Measurements from ENCODE around the gene ATP6V0A1.

Gene ATP6V0A1

DNA sequence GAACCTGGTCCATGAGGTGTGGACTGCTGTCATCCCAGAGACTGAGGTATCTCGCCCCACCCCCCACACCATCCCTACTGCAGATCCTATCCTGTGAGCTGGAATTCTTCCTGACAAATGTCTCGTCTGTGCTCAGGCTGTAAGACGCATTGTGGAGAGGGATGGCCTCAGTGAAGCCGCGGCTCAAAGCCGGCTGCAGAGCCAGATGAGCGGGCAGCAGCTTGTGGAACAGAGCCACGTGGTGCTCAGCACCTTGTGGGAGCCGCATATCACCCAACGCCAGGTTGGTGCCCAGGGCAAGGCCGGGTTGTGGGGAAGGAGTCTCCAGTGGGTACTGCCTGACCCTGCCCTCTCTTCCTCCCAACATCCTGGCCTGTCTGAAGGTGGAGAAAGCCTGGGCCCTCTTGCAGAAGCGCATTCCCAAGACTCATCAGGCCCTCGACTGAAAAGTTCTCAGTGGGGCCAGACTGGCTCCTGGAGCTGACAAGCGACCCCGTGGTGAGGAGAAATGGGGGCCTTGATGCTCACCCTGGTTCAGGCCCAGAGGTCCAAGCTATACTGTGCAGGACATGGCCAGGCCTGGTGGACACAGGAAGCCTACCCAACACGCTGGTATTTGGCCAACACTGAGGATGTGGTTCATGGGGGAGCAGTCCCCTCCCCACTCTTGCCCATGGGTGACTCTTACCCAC is 107.0 kb downstream of the ATP6V0A1 start:
- peaks cover 44% of the 10 kb centered on the region for H3K79me2 ChIP-seq (ENCODE audit: insufficient read depth, low read depth)
- H3K27me3 ChIP-seq (ENCODE audit: insufficient read depth, low read depth), result no peaks in the 10 kb centered on the region
- H3K36me3 ChIP-seq (ENCODE audit: insufficient read depth), result no peaks in the 10 kb centered on the region; the same call in 1 of the 2 replicates
- no peak overlapping the region for H3K4me3 ChIP-seq (IDR thresholded peaks at IDR 0.05; ENCODE audit: insufficient read depth, low read depth, low read length)
- no peak for TF ChIP-seq CTCF (conservative IDR thresholded peaks at IDR 0.05; ENCODE audit: low read depth, low read length)
- H2AFZ ChIP-seq (ENCODE audit: low read depth), result no peak overlapping the region
- H3K4me1 ChIP-seq (ENCODE audit: low read depth, poor library complexity, severe bottlenecking), result peaks cover 55% of the 10 kb centered on the region
- no peak overlapping the region; the same call in 1 of the 2 replicates for H3K4me2 ChIP-seq
- H4K20me1 ChIP-seq (ENCODE audit: insufficient read depth), result no peaks in the 10 kb centered on the region
- no peak overlapping the region for H3K27ac ChIP-seq
- H3K9ac ChIP-seq, result no peak overlapping the region

DNA sequence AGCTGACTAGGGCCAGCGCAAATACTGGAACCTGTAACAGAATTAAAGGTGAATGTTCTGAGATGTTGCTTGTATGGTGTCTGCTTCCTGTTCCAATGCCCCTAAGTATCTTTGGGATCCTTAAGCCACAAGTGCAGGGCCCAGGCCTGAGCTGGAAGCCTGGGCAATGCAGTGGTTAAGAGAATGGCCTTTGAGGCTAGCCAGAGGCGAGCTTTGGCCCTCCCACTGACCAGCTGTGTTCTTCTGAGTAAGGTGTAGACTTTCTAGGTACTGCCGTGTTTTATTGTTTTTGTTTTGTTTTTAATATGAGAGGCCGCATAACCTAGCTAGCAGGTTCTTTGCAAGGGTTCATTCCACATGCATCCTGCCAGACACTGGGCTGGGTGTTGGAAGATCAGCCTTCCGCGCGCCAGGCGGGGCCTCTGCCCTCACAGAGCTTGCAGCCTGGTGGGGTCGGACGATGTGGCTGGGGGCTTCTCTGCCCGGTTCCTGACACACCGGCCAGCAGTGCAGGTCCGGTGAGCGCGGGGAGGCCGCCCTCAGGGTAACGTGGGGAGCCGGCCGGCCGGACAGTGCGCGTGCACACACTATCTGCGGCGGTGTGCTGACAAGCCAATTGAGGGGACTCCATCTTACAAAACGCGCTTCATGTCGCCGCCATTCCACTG is 107.7 kb downstream of the ATP6V0A1 start:
- Histone ChIP-seq H2AFZ (ENCODE audit: low read depth) (peak overlapping the region; percentile 35), H3K4me3 (IDR thresholded peaks at IDR 0.05; ENCODE audit: insufficient read depth, low read depth, low read length) (no peak overlapping the region), H3K4me1 (ENCODE audit: low read depth, poor library complexity, severe bottlenecking) (peaks cover 58% of the 10 kb centered on the region), H4K20me1 (ENCODE audit: insufficient read depth) (no peaks in the 10 kb centered on the region), H3K9ac (no peak overlapping the region), H3K4me2 (peak overlapping the region; percentile 69), H3K27me3 (ENCODE audit: insufficient read depth, low read depth) (no peaks in the 10 kb centered on the region), H3K79me2 (ENCODE audit: insufficient read depth, low read depth) (peaks cover 42% of the 10 kb centered on the region), H3K27ac (peak overlapping the region; percentile 27; the same call in 1 of the 2 replicates), H3K36me3 (ENCODE audit: insufficient read depth) (peaks cover 1% of the 10 kb centered on the region; the same call in 1 of the 2 replicates)
- no peak for TF ChIP-seq CTCF (conservative IDR thresholded peaks at IDR 0.05; ENCODE audit: low read depth, low read length)

- peaks cover 8% of the 10 kb centered on the region; the same call in 1 of the 2 replicates for H3K36me3 ChIP-seq (ENCODE audit: insufficient read depth)
- TF ChIP-seq CTCF (conservative IDR thresholded peaks at IDR 0.05; ENCODE audit: low read depth, low read length), result no peak
- peak within 1 kb of the TSS; percentile 35 for H2AFZ ChIP-seq (ENCODE audit: low read depth)
- H3K4me3 ChIP-seq (IDR thresholded peaks at IDR 0.05; ENCODE audit: insufficient read depth, low read depth, low read length), result no peak within 1 kb of the TSS
- H3K27me3 ChIP-seq (ENCODE audit: insufficient read depth, low read depth), result no peaks in the 10 kb centered on the region
- H3K27ac ChIP-seq, result peak within 1 kb of the TSS; percentile 27; the same call in 1 of the 2 replicates
- H3K4me1 ChIP-seq (ENCODE audit: low read depth, poor library complexity, severe bottlenecking), result peaks cover 62% of the 10 kb centered on the region
- peak within 1 kb of the TSS; percentile 69 for H3K4me2 ChIP-seq
- peaks cover 37% of the 10 kb centered on the region for H3K79me2 ChIP-seq (ENCODE audit: insufficient read depth, low read depth)
- H4K20me1 ChIP-seq (ENCODE audit: insufficient read depth), result no peaks in the 10 kb centered on the region
- peak within 1 kb of the TSS; percentile 41; the same call in 1 of the 2 replicates for H3K9ac ChIP-seq
Measured at GRCh38 chr17:42566883-42567573, 108.3 kb downstream of the ATP6V0A1 start, which contains the start of gene MLX. MLX (plus strand) TSS chr17:42567100; CDS start chr17:42567125, 25 bp downstream.

GRCh38 chr17:42568341-42569111 is 109.8 kb downstream of the ATP6V0A1 start:
- Histone ChIP-seq H3K9ac (no peak overlapping the region), H3K79me2 (ENCODE audit: insufficient read depth, low read depth) (peaks cover 22% of the 10 kb centered on the region), H4K20me1 (ENCODE audit: insufficient read depth) (no peaks in the 10 kb centered on the region), H3K4me2 (peak overlapping the region; percentile 69; the same call in 1 of the 2 replicates), H3K4me1 (ENCODE audit: low read depth, poor library complexity, severe bottlenecking) (peaks cover 62% of the 10 kb centered on the region), H3K36me3 (ENCODE audit: insufficient read depth) (peaks cover 11% of the 10 kb centered on the region; the same call in 1 of the 2 replicates), H3K27ac (no peak overlapping the region), H3K4me3 (IDR thresholded peaks at IDR 0.05; ENCODE audit: insufficient read depth, low read depth, low read length) (no peak overlapping the region), H2AFZ (ENCODE audit: low read depth) (no peak overlapping the region), H3K27me3 (ENCODE audit: insufficient read depth, low read depth) (no peaks in the 10 kb centered on the region)
- no peak for TF ChIP-seq CTCF (conservative IDR thresholded peaks at IDR 0.05; ENCODE audit: low read depth, low read length)
